Activated gamma-delta T cell (primary cell): ENCODE data around the gene FAM76B.
A peak's percentile ranks its signal among the peaks of the same experiment; 100 is the strongest.
"Not testable (repeated sequence)": the region's sequence is repeated elsewhere in the genome, so short reads cannot be mapped to it uniquely, and the experiment has no call there.

Source experiments
- DNase-seq: peaks from one replicate; lab custom pipeline; 2025; lab: John Stamatoyannopoulos, UW
- total RNA-seq, 2 donors: gene quantifications; one replicate each; lab custom pipeline; 2026; lab: John Stamatoyannopoulos, UW

FAM76B gene
- total RNA-seq = 80.9 to 102 reads per million in 2 donors

DNA sequence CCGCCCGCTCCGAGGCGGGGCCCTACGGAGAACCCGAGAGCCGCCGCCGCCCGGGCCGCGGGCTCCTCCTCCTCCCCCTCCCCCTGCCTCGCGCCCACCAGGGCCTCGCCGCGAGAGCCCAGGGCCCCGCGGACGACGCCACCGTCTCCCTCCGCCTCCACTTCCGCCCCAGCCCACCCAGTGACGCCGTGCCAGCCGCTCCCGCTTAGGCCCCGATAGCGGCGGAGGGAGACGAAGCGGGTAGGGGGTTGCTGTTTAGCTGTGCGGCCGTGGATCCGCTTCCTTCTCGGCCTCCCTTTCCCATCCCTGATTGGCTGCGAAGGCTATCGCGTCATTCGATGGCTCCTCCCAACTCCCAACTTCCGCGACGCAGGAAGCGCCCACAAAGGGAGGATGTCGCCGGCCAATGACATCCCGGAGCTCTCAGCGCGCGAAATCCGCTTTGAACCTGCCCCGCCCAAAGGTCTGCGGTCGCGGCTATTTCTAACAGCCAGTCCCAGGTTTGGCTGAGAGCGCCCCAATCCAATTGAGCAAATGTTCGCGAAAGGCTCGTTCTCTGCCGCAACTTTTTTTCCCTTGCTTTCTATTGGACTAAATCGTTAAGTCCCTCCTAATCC lies at the start of gene FAM76B:
Gene FAM76B, minus strand, starts transcription at position 277 of the 617 bp plus-strand sequence. CDS start 304 bp downstream, outside the sequence.
- peak; percentile 92 for DNase-seq

DNA sequence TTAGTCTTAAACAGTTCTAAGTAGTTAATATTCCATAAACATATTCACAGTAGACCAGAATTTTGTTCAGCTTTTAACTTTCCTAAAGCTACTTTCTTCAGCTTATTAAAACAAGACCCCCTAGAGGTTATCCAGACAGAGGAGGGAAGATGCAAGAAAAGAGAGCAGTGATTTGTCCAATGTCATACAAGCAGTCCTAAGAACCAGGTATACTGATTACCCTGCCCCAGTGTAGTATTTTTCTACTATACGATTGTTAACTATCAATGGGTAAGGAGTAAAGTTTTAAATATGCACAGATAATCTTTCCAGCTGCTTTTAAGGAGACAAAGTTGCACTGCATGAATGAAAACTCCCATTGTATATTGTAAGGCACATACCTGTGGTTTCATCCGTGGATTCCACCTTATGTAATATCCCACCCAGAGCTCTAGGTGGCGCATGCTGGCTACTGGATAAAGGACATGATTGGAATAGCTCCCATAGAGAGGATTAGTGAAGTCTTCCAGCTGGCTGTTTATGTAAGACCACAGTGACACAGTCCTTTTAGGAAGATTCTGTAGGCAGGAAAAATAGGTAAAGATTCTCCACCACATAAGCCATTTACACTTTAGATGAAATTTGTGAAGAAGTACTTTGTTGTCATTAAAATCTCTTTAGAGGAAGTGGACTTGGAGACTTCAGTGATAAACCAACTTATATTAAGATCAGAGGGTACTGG lies 46.3 kb upstream of the FAM76B start:
- DNase-seq = no peak

DNA sequence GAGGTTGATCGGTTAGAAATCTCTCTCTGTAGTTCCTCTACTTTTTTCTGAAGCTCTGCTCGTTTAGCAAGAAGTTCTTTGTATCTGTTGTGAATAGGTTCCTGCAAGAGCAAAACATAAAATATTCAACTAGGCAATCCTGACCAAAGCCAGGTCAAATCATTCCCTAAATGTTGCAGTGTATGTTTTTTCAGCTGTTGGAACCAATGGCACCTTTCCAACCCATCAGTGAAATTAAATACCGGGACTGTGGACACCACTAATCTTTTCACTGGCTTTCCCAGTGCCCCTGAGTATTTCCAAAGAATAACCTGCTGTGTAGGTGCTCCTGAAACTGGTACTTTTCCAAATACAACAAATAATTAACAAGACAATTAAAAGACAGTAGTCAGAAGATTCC lies 45.8 kb upstream of the FAM76B start:
- no peak for DNase-seq

DNA sequence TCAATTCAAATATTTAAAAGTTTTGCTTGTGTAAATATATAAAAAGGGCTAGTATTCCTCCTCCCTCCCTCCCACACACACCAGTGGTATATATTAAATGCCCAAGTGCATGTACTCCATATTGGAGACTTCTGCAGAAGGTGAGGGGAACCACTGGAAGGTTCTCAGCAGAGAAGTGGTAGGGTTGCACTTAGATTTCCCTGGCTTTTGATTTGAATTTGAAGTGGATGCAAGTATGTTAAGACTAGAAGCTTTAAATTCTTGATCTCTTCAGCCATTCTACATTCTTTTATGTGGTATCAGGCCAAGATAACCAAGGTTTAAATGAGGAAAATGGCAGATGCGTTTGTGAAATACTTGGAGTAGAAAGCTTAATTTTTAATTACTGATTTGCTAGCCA lies 43.8 kb upstream of the FAM76B start:
- DNase-seq = no peak

DNA sequence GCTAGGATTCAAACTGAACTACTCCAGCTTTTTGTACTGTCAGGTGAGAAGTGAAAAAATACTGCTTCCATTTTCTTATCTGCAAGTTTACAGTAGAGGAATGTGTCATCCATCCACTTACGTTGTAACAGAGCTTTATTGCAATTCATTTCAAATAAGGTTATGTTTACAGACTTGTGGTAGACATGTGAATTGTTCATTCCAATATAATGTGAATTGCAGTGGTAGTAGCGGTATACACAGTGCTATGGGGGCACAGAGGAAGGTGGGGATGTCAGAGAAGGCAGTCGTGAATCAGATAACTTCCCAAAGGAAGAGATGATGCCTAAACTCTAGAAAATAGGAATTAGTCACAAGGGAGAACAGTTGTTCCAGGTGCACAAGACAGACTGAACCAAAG lies 43.2 kb upstream of the FAM76B start:
- DNase-seq = no peak

DNA sequence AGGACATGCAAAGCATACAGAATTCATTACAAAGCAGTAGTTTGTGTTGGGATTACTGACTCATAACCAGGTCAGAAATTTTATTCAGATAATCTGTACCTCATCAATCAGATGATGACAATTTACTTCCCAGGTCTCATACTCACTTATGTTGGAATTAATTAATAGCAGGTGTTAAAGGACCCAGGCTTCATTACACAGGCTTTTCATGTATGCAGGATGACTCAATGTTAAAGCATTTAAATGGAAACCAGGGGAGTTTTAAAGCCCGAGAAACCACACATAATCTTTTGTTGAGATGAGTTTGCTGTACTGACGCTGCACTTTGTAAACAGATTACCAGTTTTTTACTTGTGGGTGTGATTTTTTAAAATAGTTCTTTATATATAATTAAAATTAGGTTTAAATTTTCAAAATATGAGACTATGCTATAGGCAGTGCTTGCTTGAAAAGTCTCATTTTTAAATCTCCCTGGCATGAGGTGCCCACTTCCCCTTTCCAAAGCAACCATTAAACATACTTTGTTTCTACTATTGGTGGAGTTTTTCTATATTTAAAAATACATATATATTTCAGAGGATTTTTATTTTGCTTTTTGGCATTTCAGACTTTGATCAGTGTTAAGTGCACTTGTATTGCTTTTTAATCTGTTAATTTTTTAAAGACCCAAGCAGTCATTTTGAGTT lies 41.8 kb upstream of the FAM76B start:
- no peak for DNase-seq

DNA sequence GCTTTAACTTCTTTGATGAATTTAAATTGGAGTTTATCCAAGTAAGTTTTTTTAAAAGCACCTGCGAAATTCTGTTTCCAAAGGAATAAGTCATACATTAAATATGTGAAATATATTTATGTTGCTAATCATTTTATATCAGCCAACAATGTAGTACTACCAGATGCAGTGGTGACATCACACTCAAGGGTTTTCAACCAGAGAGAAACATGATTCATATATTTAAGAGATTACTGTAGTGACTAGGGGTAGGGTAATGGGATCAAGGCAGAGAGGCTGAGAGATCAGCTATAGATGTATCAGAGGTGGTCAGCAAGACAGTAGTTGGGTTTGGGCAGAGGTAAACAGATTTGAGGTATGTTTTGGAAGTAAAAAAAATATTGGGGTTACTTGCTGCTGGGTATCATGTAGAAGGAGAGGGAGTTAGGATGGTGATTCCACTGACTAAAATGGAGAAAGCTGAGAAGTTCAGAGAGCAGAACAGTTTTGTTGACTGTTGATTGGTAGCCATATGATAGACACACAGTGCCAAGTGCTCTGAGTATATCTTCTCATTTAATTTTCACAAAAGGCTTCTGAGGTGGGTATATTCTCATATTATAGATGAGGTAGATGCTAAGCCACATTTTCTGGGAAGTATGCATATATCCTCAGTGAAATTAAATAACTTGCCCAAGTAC lies 40.1 kb upstream of the FAM76B start:
- no peak for DNase-seq

DNA sequence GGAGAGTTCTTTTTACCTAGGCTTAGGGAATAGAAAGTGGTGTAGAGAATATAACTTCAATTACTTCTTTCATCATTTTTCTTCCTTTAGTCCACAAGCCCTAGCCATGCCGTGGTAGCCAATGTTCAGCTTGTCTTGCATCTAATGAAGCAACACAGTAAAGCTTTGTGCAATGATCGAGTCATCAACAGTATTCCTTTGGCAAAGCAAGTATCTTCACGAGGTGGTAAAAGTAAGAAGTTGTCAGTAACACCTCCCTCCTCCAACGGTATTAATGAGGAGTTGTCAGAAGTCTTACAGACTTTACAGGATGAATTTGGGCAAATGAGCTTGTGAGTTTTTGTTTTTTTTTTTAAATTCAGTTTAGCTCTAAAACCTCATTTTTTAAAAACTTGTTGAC lies 38.1 kb upstream of the FAM76B start:
- no peak for DNase-seq

DNA sequence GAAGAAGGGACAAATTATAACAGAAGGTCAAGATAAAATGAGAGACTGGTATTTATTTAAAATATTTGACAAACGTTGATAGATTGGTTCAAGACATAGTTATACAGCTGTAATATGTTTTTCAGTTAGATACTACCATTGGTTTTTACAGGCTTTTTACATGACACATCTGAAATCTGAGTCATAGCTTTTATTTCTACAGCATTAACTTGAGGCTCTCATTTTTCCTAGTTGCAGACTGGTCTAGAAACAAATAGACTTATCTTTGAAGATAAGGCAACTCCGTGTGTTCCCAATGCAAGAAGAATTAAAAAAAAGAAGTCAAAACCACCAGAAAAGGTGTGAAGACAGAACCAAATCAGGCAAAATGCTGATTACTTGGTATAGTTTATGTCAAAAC lies 32.1 kb upstream of the FAM76B start:
- no peak for DNase-seq

DNA sequence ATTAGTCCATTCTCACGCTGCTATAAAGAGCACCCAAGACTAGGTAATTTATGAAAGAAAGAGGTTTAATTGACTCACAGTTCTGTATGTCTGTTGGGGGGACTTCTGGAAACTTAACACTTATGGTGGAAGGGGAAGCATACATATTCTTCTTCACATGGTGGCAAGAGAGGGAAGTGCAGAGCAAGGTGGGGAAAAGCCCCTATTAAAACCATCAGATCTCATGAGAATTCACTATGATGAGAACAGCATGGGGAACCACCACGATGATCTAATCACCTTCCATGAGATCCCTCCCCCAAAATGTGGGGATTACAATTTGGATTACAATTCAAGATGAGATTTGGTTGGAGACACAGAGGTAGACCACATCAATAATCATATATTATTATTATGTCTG lies 26.5 kb upstream of the FAM76B start:
- no peak for DNase-seq

DNA sequence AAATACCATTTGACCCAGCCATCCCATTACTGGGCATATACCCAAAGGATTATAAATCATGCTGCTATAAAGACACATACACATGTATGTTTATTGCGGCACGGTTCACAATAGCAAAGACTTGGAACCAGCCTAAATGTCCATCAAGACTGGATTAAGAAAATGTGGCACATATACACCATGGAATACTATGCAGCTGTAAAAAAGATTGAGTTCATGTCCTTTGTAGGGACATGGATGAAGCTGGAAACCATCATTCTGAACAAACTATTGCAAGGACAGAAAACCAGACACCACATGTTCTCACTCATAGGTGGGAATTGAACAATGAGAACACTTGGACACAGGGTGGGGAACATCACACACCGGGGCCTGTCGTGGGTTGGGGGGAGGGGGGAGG lies 21.5 kb upstream of the FAM76B start:
- DNase-seq = not testable (repeated sequence)

DNA sequence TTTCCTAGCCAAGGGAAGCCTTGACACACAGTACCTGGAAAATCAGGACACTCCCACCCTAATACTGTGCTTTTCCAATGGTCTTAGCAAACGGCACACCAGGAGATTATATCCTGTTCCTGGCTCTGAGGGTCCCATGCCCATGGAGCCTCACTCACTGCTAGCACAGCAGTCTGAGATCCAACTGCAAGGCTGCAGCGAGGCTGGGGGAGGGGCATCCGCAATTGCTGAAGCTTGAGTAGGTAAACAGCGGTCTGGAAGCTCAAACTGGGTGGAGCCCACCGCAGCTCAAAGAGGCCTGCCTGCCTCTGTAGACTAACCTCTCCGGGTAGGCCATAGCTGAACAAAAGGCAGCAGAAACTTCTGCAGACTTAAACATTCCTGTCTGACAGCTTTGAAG lies 16.9 kb upstream of the FAM76B start:
- not testable (repeated sequence) for DNase-seq

DNA sequence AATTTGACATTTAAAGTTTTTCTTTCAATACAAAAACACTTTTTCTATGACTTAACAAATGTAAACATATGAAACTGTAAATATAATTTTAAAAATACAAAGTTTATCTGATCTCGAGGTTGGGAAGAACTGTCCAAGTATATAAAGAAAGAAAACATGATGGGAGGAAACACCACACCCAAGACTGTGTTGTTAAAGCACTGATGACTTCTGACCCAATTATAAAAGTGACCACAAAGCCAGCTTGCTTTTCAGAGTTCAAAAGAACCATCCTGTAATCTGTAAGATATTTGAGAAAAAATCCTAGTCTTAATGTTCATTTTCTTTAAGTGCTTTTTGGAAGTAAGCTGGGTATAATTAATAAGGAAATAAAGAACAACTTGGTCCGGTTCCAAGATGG lies 16.3 kb upstream of the FAM76B start:
- DNase-seq = no peak

DNA sequence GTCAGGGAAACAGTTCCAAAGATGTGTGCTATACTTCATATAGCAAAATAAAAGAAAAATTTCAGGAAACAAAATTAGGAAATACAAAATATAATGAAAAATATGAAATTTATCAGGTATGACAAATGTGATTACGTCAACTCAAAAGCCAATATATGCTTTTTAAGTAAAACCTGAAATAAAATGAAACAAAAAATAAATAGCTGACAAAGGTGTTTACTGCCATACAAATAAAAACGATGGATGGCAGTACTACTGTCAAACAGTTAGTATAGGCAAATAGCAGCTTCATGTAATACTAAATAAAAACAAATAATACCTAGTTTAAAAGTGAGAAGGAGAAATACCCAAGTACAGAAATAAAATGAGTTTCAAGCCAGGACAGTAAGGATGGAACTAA lies 14.4 kb upstream of the FAM76B start:
- no peak for DNase-seq

DNA sequence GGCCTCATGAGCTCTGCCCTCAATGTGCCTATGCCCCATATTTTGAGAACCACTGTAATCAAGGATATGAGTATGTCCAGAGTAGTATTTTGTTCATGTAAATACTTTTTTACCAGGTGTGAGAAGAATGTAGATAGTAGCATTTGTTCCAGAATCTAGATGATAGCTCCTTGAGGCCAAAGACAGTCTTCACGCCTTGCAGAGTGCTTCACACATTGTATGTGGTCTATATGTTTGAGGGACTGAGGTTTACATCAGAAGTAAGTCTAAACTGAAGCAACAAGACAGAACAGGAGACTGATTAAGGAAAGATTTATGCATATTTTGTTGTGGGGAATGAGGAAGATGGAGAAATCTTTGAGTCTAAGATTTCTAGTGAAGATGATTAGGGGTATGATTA lies 13.2 kb upstream of the FAM76B start:
- no peak for DNase-seq

DNA sequence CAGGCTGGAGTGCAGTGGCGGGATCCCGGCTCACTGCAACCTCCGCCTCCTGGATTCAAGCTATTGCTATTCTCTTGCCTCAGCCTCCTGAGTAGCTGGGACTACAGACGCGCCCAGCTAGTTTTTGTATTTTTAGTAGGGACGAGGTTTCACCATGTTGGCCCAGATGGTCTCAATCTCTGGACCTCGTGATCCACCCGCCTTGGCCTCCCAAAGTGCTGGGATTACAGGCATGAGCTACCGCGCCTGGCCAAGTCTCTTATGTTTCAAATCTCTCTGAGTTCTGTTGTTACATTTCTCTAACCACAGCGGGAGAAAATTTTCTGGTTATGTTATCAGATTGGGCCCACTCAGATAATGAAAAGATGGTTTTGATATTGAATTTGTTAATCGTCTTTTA lies 10.9 kb upstream of the FAM76B start:
- DNase-seq = no peak

DNA sequence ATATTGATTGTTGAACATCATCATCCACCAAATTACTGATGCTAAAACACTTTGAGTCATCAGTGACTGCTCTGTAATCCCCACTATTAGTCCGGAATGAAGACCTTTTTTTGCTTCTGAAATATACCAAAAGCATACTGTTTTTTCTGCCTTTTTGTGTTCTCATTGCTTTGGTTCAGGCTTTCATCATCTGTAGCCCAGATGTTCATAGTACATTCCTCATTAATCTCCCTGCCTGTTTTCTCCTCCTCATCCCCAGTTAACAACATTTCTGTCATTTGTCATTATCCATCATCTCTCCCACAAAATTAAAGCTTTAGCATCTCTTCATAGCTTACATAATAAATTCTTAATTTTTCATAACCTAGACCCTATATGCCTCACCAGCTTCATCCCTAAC lies 10.0 kb upstream of the FAM76B start:
- DNase-seq = no peak

DNA sequence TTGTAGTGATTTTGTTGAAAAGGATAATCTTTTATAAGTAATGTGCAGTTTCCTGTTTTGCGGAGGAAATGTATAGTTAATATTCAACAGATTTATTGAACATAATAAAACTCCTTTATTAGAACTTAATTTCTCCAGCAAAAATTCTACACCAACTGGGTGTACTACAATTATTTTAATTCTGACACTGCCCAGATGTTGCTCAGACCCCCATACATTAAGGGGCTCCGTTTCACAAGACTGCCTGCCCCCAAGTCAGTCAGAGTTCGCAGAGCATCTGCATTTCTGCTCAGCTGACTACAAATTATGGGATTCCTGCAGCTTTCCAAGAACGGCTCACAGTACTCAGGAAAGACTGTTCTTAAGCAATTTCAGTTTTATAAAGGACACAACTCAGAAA lies 6.9 kb upstream of the FAM76B start:
- DNase-seq = no peak

DNA sequence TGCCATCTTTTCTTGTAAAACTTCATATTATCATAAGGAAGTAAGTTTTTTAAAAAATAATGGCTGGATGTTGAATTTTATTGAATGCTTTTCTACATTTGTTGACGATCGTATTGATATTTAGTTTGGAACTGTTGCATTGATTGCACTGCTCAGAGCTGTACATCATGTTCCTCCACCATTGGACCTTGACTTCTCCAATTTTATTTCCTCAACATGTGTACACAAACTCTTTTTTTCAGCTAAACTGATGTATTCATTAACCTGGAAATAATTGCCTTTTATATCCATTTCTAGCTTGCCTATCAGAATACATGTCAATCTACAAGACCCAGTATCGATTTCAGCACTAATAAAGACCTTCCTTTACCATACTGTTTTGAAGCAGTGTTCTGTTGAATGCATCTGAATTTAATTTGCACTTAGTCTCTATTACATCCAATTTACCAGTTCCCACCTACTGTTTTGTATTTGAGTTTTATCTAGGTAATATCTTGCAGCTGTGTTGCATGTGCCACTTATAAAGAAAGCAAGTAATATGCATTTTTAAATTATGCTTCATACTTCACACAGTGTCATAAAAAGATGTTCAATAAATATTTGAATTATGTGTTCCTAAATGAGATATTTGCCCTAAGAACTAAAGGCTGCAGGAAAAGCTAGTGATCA lies 6.2 kb upstream of the FAM76B start:
- DNase-seq = no peak

DNA sequence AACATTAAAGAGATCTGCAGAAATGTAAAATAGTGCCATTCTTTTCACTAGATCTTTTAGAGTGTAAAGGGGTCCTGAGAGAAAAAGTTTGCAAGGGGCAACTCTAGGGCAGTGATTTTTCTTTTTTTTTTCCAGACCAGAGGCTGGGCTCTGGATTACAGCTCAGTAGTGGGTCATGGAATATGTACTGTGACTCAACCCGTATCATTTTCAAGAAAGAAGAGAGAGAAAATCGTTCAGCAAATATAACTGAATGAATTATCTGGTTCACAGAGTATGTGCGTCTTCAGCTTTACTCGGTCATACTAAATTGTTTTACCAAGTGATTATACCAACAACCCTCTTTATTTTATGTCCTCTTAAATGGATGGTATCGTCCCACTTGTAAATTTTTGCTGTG lies 4.5 kb upstream of the FAM76B start:
- DNase-seq = no peak

DNA sequence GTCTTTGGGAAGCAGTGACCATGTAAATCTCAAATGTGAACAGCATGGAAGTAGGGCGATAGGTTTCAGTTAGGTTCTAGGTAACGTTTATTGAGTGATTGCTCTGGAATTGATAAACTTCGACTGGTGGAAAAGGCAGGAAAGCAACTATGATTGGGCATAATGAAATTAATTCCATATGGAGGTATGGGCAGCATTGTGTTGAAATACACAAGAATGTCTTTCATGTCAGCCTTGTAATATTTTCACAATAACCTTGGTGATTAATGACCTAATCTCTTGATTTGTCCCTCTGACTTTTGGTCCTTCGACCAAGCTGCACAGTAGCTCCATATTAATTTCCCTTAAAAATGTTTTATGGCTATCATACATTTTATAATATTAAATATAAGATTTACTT lies 3.5 kb upstream of the FAM76B start:
- DNase-seq = no peak

DNA sequence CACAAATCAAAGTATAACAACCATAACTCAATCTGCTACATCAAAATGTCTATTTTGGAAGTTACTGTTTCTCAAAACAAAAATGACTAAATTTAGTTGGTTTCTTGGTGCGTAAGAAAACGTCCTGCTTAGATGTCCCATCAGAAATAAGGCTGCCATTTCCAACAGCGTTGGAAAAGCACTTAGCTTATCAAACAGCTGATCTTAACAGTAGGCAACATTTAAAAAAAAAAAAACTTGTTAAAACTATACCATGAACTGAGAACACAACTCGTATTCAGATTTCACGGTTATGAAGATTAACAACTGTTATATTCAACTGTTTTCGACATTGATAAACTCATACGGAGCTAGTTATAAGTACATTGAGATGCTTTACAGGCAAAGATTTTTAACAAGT lies 3.1 kb upstream of the FAM76B start:
- no peak for DNase-seq
